Stimulated activated CD4-positive, alpha-beta T cell treated with anti-CD3 and anti-CD28 coated beads, Interleukin-2, amount 100 ng/mL, for 4 hours (primary cell): Measurements from ENCODE around the gene LRRC8E.
"Not testable (repeated sequence)": the region's sequence is repeated elsewhere in the genome, so short reads cannot be mapped to it uniquely, and the experiment has no call there.

ENCODE experiments used
- DNase-seq: peaks from one replicate; pipeline ENCODE4 v3.0.0-alpha.2; 2020; ENCODE audit warnings: low read depth

LRRC8E gene

DNA sequence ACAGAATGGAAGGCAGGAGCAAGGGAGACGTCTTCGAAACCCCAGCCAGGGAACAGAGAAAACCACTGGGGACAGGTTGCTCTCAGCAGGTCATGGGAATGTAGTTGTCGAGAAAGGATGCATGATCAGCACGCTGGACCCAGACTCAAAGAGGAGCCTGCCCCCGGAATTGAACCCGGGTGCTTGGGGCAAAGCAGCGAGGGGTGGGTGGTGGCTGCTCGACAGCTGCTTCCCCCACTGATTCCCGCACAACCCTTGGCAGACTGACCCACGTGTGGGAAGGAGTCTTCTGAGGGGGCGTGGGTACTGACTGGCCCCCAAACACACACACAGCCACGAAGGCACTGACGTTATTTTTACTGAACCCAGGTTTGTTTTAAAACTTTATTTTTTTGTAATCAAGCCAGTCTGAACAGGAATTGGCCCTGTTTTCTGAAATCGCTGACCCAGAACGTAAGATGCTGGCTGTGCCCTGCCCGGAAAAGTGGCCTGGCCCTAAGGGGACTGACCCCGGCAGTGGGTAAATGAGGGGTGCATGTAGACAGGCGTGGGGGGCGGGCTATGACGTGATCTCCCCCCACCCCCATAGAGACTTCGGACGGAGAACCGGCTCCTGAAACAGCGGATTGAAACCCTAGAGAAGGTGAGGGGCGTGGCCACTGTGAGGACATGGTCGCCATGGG lies 32.7 kb upstream of the LRRC8E start:
- no peak for DNase-seq

GRCh38 chr19:7856109-7856591 lies 32.2 kb upstream of the LRRC8E start:
- DNase-seq = no peak

GRCh38 chr19:7856679-7857663 lies 31.3 kb upstream of the LRRC8E start:
- DNase-seq = no peak

GRCh38 chr19:7857727-7858108 lies 30.6 kb upstream of the LRRC8E start:
- DNase-seq = no peak

DNA sequence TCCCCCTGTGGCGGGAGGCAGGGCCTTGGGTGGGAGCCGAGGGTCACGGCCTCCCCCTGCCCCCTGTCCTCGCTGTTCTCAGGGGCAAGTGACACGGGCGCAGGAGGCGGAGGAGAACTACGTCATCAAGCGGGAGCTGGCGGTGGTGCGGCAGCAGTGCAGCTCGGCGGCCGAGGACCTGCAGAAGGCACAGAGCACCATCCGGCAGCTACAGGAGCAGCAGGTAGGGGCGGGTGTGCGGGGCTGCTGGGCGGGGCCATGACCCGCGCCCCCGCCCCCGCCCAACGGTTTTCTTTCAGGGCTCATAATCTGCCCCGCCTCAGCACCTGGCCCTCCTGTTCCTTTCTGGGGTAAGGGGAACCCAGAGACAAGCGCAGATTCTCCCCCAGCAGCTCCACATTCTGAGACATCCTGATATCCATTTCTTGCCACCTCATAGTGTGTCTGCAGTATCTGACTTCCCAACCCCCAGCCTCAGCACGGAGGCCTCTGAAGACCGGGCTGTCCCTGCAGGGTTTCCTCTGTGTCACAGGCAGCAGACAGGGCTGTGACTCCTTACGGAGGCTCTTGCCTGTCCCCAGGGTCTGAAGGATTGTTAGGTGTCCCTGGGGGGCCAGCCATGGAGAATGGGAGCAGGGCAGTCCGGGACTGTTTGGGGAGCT lies 30.1 kb upstream of the LRRC8E start:
- DNase-seq = no peak

- not testable (repeated sequence) for DNase-seq
Measured at GRCh38 chr19:7859087-7859486, 29.2 kb upstream of the LRRC8E start.

DNA sequence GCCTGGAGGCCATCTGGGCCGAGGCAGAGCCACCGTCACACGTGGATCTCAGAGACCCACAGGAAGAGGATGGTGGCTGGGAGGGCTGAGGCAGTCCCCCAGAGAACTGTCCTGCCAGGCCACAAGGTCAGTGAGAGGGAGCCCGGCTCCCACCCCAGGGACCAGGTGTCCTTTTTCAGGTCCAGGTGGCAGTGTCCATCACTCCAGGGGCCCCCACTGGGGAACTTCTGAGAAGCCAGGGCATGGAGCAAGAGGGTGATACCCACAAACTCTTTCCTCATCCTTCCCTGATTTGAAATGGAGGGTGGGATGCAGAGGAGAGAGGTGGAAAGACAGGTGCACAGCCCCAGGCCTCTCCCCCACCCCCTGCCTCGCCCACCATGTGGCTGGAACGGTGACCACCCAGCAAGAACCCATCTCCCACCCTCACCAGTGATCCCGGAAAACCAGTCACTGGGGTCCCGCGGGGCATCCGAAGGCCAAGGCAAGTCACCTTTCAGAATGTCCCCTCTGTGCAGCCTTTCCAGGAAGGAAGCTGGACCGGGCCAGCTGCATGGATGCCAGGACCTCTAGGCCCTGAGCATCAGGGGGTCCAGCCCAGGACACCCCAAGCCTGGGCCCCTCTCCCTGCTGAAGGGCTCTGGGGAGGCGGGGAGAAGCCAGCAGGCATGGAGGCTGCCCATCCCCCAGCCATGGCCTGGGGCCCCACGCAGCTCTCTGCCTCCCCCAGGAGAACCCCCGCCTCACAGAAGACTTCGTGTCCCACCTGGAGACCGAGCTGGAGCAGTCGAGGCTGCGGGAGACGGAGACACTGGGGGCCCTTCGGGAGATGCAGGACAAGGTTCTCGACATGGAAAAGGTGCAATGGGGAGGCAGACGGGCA lies 28.2 kb upstream of the LRRC8E start:
- no peak for DNase-seq

DNA sequence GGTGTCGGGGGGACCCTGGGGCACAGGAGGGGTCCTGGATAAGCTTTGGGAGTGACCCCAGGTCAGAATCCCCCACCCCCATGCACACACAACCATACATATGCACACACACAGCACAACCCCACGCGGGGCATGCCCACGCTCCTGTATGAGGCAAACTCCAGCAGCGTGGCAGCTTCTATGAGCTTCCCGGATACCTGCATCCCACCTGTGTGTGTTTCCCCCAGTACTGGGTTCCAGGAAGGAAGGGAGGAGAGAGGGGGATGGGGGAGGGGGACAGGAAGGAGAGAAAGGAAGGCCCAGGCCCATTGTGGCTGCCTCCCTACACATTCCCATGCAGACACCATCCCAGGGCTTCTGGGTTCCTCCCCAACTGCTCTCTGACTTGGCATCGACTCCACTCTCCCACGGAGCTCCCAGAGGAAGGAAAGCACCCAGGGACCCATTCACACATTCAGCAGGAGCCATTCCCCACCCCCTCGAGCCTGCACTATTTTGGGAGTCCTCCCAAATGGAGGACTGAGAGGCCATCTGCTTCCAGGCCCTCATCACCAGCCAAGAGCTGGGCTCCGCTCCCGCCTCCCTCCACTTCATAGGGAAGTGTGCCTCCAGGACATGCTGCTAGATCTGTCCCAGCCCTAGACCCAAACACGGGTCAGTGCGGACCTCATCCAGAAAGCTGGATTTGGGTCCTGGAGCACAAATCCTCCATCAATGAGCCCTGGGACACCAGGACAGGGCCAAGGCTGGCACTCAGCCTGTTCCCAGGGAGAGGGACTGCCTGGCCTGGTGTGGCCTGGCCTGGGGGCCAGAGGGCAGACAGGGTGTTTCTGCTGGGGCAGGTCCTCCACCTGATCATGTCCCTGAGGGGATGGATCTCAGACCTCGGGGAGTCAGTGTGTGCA lies 27.3 kb upstream of the LRRC8E start:
- no peak for DNase-seq

- no peak for DNase-seq
Measured at GRCh38 chr19:7861619-7862412, 26.5 kb upstream of the LRRC8E start.

DNA sequence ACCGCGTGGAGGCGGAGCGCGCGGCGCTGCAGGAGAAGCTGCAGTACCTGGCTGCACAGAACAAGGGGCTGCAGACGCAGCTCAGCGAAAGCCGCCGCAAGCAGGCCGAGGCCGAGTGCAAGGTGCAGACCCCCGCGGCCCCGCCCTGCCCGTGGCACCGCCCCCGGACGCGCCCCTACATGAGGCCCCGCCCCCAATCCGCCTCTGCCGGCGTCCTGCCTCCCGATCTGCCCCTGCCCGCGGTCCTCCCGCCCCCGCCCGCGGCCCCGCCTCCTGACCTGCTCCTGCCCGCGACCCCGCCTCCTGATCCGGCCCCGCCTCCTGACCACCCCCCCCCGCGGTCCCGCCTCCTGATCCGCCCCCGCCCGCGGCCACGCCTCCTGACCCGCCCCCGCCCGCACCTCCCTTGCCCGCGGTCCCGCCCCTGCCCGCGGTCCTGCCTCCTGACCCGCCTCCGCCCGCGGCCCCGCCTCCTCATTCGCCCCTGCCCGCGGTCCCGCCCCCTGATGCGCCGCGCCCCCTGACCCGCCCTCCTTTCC lies 25.8 kb upstream of the LRRC8E start:
- DNase-seq = peak; percentile 72

DNA sequence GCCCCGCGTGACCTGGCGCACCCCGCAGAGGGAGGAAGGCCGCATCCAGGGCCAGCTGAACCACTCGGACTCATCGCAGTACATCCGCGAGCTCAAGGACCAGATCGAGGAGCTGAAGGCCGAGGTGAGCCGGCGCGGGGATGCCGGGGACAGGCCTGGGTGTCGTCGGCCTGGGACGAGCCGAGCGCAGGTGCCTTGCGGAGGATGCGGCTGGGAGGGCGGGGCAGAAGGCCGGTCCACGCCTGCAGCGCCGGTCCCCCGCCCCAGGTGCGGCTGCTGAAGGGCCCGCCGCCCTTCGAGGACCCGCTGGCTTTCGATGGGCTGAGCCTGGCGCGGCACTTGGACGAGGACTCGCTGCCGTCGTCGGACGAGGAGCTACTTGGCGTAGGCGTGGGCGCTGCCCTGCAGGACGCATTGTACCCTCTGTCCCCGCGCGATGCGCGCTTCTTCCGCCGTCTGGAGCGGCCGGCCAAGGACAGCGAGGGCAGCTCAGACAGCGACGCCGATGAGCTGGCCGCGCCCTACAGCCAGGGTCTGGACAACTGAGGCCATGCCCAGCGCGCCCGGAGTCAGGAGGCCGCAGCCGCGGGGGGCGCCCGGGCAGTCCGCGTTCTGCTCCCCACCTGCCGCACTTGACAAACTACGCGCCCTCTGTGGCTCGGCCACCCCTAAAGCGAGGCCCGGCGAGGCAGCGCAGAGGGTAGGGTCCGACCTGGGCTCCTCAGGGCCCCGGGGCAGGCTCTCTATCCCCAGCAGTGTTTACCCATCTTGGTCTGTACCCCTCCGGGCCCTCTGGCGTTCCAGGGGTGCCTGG lies 24.9 kb upstream of the LRRC8E start:
- DNase-seq = no peak

GRCh38 chr19:7863971-7864689 lies 24.2 kb upstream of the LRRC8E start:
- no peak for DNase-seq

DNA sequence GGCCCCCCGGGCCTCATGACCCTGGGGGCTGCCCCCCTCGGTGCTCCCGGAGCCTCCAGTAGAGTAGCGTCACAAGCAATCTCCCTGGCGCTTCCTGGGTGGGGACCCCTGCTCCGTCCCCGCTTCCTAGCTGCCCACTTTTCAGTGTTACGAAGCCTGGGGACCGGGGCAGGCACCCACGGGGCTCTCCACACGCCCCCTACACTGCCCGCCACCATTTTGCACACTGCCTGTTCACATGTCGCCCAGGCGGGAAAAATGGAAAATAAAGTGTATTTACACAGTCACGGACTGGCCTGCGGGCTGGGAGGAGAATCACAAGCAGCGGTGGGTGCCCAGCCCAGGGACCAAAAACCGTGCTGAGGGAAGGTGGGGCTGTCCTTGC lies 23.6 kb upstream of the LRRC8E start:
- no peak for DNase-seq

DNA sequence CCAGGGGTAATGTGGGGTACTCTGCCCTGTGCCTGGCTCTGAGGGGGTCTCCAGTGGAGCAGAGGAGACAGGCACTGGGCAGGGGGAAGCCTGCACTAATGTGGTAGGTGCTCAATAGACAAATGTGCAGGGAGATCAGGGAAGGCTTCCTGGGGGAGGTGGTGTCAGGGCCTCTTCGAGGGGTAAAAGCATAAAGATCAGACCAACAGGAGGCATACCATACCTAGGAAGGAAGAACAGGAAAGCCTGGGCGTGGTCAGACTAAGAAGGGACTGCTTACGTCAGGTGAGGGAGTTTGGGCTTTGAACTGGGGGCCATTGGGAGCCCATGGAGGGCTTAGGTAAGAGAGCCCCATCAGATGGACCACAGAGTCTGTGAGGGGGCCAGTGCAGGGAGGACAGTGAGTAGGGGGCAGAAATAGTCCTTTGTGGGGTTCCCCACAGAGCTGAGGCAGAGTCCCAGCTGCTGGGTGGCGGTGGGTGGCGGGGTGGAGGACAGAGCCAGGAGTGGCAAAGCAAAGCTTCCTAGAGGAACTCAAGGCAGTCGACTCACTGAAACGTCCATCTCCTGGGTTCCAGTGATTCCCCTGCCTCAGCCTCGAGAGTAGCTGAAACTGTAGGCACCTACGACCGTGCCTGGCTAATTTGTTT lies 22.9 kb upstream of the LRRC8E start:
- no peak for DNase-seq

- DNase-seq = no peak
Measured at GRCh38 chr19:7866399-7867091, 21.8 kb upstream of the LRRC8E start.

- no peak for DNase-seq
Measured at GRCh38 chr19:7867092-7867844, 21.0 kb upstream of the LRRC8E start.
